B cell (primary cell): ENCODE results near the gene KRT23. TPM values are rescaled to one million over a fixed set of nuclear protein-coding genes. Genes with fewer than 3 reads are reported as not detected.

Source experiments
- ATAC-seq: fragments of 200-7000 bp; cut with Tn5 transposase; one replicate; pipeline ENCODE4 v1.10.0; 2021; ENCODE audit warnings: low read depth, mild to moderate bottlenecking, moderate number of reproducible peaks, moderate library complexity
- CTCF ChIA-PET: fragments of 350-600 bp; sonication (Branson Sonifier 250); formaldehyde crosslinking; loops from one replicate; lab custom pipeline; 2021; ENCODE audit warnings: antibody characterized with exemption, inconsistent platforms; lab: Charles Lee
- POLR2A ChIA-PET: fragments of 350-600 bp; sonication (Branson Sonifier 250); formaldehyde crosslinking; loops from one replicate; lab custom pipeline; 2021; ENCODE audit warnings: antibody characterized with exemption; lab: Charles Lee
- DNase-seq: peaks from one replicate; pipeline ENCODE4 v3.0.0; 2013
- H2AFZ ChIP-seq: 2 replicates; pipeline ENCODE4 v1.6.1; 2012; ENCODE audit warnings: mild to moderate bottlenecking, low read depth, low read length; ENCODE audit not compliant: insufficient read depth, poor library complexity, severe bottlenecking
- H3K27ac ChIP-seq, 2 donors: 1 replicate in 1 of 2; 2 replicates in 1 of 2; pipeline ENCODE4 v1.5.1; 2012 to 2013; ENCODE audit warnings: low read length in 2 of 2, mild to moderate bottlenecking in 2 of 2, moderate library complexity in 1 of 2
- H3K27me3 ChIP-seq, 4 experiments: fragments of 200-600 bp in 1 of 4; sonication (generic) in 1 of 4; replicated peaks in 1 of 4; 1 replicate in 2 of 4; 2 replicates in 2 of 4; pipeline versions ENCODE4 v1.6.1 to v1.7.0; 2013 to 2016; ENCODE audit warnings: low read length in 3 of 4, mild to moderate bottlenecking in 2 of 4, mixed read lengths in 1 of 4, moderate library complexity in 1 of 4; ENCODE audit not compliant: insufficient read depth in 4 of 4, control insufficient read depth in 3 of 4; ENCODE audit errors: control extremely low read depth in 1 of 4
- H3K36me3 ChIP-seq, 2 experiments: replicated peaks in 1 of 2; 1 replicate in 1 of 2; 2 replicates in 1 of 2; pipeline versions ENCODE4 v1.6.1 to v1.7.1; 2013; ENCODE audit warnings: low read length in 1 of 2; ENCODE audit not compliant: insufficient read depth in 2 of 2, control insufficient read depth in 1 of 2; ENCODE audit errors: control extremely low read depth in 1 of 2, extremely low read depth in 1 of 2
- H3K4me1 ChIP-seq, 2 donors: fragments of 200-600 bp in 1 of 2; sonication (generic) in 1 of 2; 1 replicate in 1 of 2; 2 replicates in 1 of 2; pipeline versions ENCODE4 v1.5.1 to v1.6.1; 2013 to 2017; ENCODE audit warnings: low read length in 2 of 2; ENCODE audit not compliant: control insufficient read depth in 2 of 2, insufficient read depth in 2 of 2
- H3K4me2 ChIP-seq: replicated peaks from 2 replicates; pipeline ENCODE3; 2012; ENCODE audit warnings: mild to moderate bottlenecking, low read depth, low read length; ENCODE audit not compliant: poor library complexity, severe bottlenecking
- H3K4me3 ChIP-seq, 5 experiments: fragments of 200-600 bp in 1 of 5; sonication (generic) in 1 of 5; 1 replicate in 3 of 5; 2 replicates in 2 of 5; pipeline versions ENCODE4 v1.5.1 to v1.7.0; 2011 to 2016; ENCODE audit warnings: low read length in 4 of 5, mild to moderate bottlenecking in 4 of 5, low read depth in 2 of 5, control low read depth in 1 of 5, moderate library complexity in 1 of 5; ENCODE audit not compliant: insufficient read depth in 1 of 5; ENCODE audit errors: control extremely low read depth in 1 of 5, extremely low read depth in 1 of 5
- H3K79me2 ChIP-seq: fragments of 200-600 bp; sonication (generic); one replicate; pipeline ENCODE4 v1.6.0; 2016; ENCODE audit warnings: low read length; ENCODE audit not compliant: control insufficient read depth, insufficient read depth
- H3K9ac ChIP-seq: fragments of 200-600 bp; sonication (generic); 2 replicates; pipeline ENCODE4 v1.6.1; 2017; ENCODE audit warnings: mild to moderate bottlenecking, low read length, moderate library complexity
- H3K9me3 ChIP-seq, 3 donors: one replicate each; pipeline versions ENCODE4 v1.6.1 to v1.7.1; 2013; ENCODE audit warnings: low read length in 2 of 3; ENCODE audit not compliant: control insufficient read depth in 2 of 3, insufficient read depth in 1 of 3; ENCODE audit errors: control extremely low read depth in 1 of 3
- H4K20me1 ChIP-seq: 2 replicates; pipeline ENCODE4 v1.6.0; 2012; ENCODE audit warnings: mild to moderate bottlenecking, low read length; ENCODE audit not compliant: insufficient read depth, control insufficient read depth, poor library complexity, severe bottlenecking
- H3K27ac Mint-ChIP-seq: one replicate; pipeline ENCODE4 v1.8.0; 2021; ENCODE audit warnings: mixed read lengths
- H3K27me3 Mint-ChIP-seq: one replicate; pipeline ENCODE4 v1.8.0; 2021; ENCODE audit warnings: mixed read lengths
- H3K4me1 Mint-ChIP-seq: one replicate; pipeline ENCODE4 v1.8.0; 2021; ENCODE audit warnings: mixed read lengths
- H3K4me3 Mint-ChIP-seq: one replicate; pipeline ENCODE4 v1.8.0; 2021; ENCODE audit warnings: mixed read lengths
- H3K9me3 Mint-ChIP-seq: one replicate; pipeline ENCODE4 v1.8.0; 2022; ENCODE audit warnings: mixed read lengths; ENCODE audit not compliant: insufficient read depth
- EZH2 ChIP-seq: IDR thresholded peaks from 2 replicates; pipeline ENCODE4 v1.6.1; 2012; ENCODE audit warnings: borderline replicate concordance, low read depth, mild to moderate bottlenecking, moderate library complexity, low read length; ENCODE audit not compliant: insufficient read depth, poor library complexity, severe bottlenecking
- WGBS: methylation state at CpG from one replicate; pipeline ENCODE4 v1.1.5; 2013; ENCODE audit warnings: missing lambda C conversion rate; ENCODE audit not compliant: insufficient coverage; 5-methylcytosine and 5-hydroxymethylcytosine counted together
- intact Hi-C: fragments of 100-400 bp; cut with micrococcal nuclease; formaldehyde crosslinking; loops from one replicate; pipeline ENCODE4 v1.10.0; 2022
- polyA plus RNA-seq: library from polyadenylated mRNA; depleted of rRNA; stranded (reverse); fragments of >200 nt; gene quantifications from 2 replicates; pipeline ENCODE4 v1.2.3, GENCODE V29; 2012
- total RNA-seq, 2 donors: library from RNA; stranded (reverse); fragments of 120-200 nt in 1 of 2; gene quantifications; 1 replicate in 1 of 2; 2 replicates in 1 of 2; pipeline versions ENCODE4 v1.2.3 to v1.2.4, GENCODE V29; 2013 to 2022
- TF ChIP-seq, protein P1 (sequence below): fragments of 200-600 bp; IDR thresholded peaks from one replicate; pipeline ENCODE4 v1.8.0; 2022; ENCODE audit warnings: antibody characterized with exemption, mild to moderate bottlenecking

KRT23 gene
- total and polyA plus RNA-seq, 2 donors (not counting 1 experiment from before 2014, with no cell fraction given), result 0.06 TPM; not detected in 1

DNA sequence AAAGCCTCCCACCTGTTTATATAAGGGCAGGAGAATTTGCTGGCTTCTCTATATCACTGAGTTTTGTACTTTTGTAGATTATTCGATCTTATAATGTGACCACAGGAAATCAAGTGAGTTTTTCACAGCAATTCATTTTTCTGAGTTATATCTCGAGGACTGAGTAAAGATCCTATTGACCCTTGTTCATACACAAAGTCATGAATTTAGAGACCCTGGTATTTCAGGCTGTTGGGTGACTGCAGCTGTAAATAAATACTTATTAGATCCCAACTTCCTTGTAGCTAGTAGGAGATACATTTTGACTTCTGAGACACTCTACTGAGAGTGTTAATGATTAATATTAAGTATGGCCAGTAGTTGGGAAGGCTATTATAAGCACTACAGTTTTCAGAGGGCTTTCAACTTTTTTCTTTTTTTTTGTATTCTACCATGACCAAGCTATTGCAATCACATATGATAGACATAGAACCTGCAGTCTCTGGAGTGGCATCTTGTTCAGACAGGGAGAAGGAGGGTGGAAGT is 49.2 kb downstream of the KRT23 start:
- Mint-ChIP-seq H3K9me3 (no peaks in the 10 kb centered on the region), H3K4me3 (no peak overlapping the region), H3K4me1 (peaks cover 1% of the 10 kb centered on the region), H3K27me3 (peaks cover 54% of the 10 kb centered on the region), H3K27ac (no peak overlapping the region)
- Histone ChIP-seq H3K27ac (no peak overlapping the region), H4K20me1 (no peaks in the 10 kb centered on the region), H3K27me3 (peaks cover 0 to 22% (median 15%) of the 10 kb centered on the region in 4 experiments), H3K4me1 (peaks cover 0 to 6% of the 10 kb centered on the region in 2 donors), H3K36me3 (no peaks in the 10 kb centered on the region), H3K79me2 (no peaks in the 10 kb centered on the region), H3K4me3 (no peak overlapping the region), H3K9ac (no peak overlapping the region), H2AFZ (no peak overlapping the region), H3K4me2 (no peak overlapping the region), H3K9me3 (peaks cover 0 to 2% (median 0%) of the 10 kb centered on the region in 3 donors)
- no peak for TF ChIP-seq EZH2
- TF ChIP-seq, protein P1, sequence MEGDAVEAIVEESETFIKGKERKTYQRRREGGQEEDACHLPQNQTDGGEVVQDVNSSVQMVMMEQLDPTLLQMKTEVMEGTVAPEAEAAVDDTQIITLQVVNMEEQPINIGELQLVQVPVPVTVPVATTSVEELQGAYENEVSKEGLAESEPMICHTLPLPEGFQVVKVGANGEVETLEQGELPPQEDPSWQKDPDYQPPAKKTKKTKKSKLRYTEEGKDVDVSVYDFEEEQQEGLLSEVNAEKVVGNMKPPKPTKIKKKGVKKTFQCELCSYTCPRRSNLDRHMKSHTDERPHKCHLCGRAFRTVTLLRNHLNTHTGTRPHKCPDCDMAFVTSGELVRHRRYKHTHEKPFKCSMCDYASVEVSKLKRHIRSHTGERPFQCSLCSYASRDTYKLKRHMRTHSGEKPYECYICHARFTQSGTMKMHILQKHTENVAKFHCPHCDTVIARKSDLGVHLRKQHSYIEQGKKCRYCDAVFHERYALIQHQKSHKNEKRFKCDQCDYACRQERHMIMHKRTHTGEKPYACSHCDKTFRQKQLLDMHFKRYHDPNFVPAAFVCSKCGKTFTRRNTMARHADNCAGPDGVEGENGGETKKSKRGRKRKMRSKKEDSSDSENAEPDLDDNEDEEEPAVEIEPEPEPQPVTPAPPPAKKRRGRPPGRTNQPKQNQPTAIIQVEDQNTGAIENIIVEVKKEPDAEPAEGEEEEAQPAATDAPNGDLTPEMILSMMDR, result no peak
- intact Hi-C loops, result no loop called here
- ATAC-seq, result no peak
- no peak for DNase-seq
- ChIA-PET CTCF (no interaction called here), POLR2A (no interaction called here)
- WGBS, result no CpG with 5 or more reads among the region's 2 CpGs

DNA sequence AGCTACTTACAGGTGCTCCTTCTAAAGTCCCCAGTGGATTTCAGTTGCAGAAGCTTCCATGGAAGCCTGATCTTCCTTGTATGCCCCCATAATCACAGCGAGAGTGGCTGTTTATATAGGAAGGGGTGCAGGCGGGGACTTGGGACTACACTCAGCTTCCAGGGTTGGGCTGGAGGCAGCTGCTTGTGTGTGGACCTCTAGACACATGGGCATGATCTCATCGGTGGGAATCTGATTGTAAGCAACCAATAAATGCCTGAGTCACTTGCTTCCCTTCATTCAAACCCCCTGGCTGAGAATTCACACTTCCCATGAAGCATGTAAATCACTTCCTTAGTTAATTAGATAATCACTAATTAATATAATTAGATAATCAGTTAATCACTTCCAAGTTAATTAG is 51.4 kb downstream of the KRT23 start:
- H4K20me1 ChIP-seq, result no peaks in the 10 kb centered on the region
- Mint-ChIP-seq H3K9me3 (no peaks in the 10 kb centered on the region), H3K4me1 (peaks cover 1% of the 10 kb centered on the region), H3K4me3 (no peak overlapping the region), H3K27ac (no peak overlapping the region), H3K27me3 (peaks cover 51% of the 10 kb centered on the region)
- CTCF ChIA-PET, result no interaction called here
- DNase-seq (no peak), ATAC-seq (no peak)
- intact Hi-C loops, result no loop called here
- TF ChIP-seq, protein P1, result no peak
- no peak for TF ChIP-seq EZH2
- H3K4me2 ChIP-seq, result no peak overlapping the region
- H2AFZ ChIP-seq, result no peak overlapping the region
- peaks cover 0 to 6% of the 10 kb centered on the region in 2 donors for H3K4me1 ChIP-seq
- H3K27me3 ChIP-seq, result peaks cover 0 to 17% (median 14%) of the 10 kb centered on the region in 4 experiments
- no peak overlapping the region for H3K4me3 ChIP-seq
- 57% methylated on average over 1 of the region's 3 CpGs for WGBS
- POLR2A ChIA-PET, result no interaction called here
- H3K36me3 ChIP-seq, result no peaks in the 10 kb centered on the region
- H3K9ac ChIP-seq, result no peak overlapping the region
- H3K9me3 ChIP-seq, result peaks cover 0 to 2% (median 0%) of the 10 kb centered on the region in 3 donors
- H3K79me2 ChIP-seq, result no peaks in the 10 kb centered on the region
- no peak overlapping the region for H3K27ac ChIP-seq
